NCI-H2107 treated with DMSO at 0.1 percent for 48 hours (cell line): ENCODE measurements around the gene NCK2.

Source experiments
- DNase-seq: peaks from one replicate; lab custom pipeline; 2025; ENCODE audit not compliant: unreplicated experiment; lab: John Stamatoyannopoulos, UW

Gene NCK2

DNA sequence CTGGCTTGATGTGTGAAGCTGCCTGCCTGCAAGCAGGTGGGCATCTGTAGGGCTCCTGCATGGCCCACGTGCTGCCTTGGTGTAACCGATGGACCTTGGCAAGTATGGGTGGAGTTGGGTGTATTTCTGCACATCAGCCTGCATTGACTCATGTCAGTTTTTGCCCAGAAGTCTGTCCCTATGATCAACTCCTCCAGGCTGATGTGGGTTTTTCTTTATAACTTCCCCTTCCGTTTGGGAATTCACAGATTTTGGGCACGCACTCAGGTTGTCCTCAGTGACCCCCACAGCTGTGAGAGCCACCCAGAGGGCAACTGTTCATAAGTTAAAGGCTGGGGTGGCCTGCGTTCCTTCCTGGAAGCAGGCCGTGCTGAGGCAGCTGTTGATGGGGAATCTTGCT is 123.3 kb downstream of the NCK2 start:
- DNase-seq, result no peak

DNA sequence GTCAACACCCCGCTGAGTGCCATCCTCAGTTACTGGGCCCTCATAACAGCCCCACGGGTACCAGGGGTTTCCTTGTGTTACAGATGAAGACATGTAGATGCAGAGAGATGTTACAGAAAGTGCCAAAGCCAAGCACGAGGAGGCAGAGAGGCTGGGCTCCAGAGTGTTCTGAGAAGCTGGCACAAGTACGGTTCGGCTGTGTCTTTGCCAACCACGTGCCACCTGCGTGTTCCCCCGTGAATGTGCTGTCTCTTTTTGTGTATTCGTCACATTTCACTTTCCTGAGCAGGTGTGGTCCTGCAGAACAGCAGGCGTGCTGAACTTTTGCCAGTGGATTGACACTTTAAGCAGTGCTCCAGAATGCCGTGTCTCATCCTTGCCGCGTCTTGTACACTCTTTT is 124.6 kb downstream of the NCK2 start:
- DNase-seq, result no peak

DNA sequence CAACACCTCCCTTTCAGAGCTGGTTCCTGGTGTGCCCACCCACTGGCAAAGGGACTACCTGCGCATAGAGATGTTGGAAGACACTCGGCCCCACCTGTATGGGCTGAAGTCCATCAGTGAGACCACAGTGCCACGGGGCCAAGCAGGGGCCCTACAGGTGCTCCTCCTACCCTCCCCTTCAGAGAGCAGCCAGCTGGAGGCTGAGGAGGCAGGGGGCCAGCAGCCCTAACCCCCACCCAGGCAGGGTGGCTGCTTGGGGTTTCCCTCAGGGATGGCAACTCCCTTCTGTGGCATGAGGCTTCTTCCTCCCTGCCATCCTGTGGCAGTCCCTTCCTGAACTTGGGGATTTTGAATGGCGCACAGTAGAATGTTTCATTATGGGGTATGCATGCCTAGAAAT is 125.3 kb downstream of the NCK2 start:
- no peak for DNase-seq

DNA sequence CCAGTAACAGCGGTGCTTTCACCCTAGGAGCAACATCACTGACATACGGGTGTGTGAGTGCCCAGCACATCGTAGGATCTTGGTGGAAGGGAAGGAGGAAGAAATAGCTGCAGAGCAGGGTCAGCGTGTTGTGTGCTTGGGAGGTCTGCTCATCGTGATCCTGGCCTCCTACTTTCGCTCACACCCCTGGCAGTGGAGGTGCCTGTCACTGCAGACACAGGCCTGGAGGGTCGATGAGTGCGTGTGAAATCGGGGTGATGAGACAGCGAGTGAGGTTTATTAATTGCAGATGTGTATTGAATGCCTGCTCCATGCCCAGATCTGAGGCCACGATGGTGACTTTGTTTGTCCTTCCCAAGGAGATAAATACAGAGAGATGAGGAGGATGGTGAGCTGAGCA is 126.1 kb downstream of the NCK2 start:
- no peak for DNase-seq

DNA sequence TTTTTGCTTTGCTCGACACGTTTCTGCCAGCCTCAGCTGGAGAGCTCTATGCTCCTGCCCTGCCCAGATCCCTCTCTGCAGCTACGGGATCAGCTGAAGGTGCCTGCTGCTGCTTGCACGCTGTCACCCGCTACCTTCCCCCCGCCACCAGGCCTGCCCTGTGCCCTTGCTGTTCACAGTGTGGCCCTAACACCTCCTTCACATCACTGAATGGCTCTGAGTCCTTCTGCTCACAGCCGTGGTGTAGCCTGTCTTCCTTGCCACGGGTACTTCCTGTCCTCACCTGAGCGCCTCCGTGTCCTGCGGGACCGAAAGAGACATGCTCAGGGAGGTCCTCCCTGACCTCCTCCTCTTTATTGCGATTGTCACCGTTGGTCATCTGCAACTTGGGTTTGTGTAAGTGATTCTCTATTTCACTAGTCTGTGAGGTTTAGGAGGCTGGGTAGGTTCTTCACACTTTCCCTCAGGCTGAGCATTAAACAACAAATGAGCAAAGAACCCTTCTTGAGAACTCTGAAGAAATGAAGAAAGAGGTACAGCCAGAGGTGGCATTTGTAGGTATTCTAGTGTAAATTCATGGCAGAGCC is 127.5 kb downstream of the NCK2 start:
- DNase-seq, result no peak

DNA sequence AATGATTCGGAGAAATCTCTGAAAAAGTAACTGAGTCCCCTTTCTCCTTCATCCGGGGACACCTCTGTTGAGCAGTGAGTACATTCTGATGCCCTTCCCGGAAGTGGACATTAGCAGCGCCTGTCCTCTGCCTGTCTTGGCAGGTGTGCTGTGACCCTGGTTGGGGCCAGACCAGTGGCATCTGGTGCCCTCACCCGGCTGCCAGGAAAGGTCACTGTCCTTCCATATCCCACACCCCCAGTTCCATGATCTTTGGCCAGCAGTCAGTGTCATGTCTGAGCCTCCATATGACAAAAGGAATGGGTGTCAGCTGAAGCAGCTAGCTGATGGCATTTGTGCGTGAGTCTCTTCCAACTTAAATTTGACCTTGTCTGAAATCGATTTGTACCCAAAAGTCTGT is 128.1 kb downstream of the NCK2 start:
- no peak for DNase-seq

DNA sequence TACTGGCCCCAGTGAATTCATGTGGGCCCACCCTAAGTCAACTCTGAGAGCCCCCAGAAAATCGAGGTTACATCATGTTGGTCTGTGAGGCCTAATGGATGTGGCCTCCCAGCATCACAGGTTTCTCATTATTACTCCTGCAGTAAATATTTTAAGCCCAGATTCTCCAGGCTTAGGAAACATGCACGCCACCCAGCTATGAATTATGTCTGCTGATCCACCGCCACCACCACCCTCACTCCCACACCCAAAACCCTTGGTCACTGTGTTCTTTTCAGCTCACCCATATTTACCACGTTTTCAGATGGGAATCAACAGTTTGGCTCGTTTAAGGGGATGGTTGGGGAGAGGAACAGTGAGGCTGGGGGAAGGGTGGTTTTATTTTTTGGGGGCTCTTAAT is 128.6 kb downstream of the NCK2 start:
- DNase-seq, result no peak

DNA sequence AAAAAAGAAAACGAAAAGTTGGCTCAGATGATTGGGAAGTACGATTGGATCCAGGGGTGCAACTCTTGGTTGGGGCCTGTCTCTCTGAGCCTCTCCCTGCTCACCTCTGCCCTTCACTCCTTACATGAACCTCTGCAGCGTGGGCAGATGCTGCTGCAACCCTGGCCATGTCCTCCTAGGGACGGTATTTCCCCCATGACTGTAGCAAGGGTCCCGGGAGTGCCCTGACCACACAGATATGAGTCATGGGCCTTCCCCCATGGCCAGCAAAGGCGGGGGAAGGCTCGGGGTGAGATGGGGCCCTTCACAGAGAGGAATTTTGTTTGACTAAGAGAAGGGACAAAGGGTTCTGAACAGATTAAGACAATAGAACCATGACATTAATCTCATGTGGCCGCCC is 129.0 kb downstream of the NCK2 start:
- no peak for DNase-seq

DNA sequence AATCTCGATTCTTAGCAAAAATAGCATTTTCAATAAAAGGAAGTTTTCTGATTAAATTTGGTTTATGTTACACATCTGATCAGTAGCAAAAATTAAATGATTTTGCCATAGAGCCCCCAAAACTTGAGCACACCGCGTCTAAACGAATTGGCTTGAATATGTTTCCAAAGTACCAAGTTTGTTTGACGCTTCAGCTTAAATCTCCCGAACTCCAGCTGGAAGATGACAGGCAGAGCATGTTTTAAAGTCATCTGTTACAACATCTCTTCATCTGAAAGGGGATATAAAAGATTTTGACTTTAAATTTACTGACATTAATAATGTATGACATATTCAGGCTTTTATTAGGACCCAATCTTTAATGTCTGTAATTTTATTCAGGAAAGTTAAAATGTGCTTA is 129.8 kb downstream of the NCK2 start:
- no peak for DNase-seq

DNA sequence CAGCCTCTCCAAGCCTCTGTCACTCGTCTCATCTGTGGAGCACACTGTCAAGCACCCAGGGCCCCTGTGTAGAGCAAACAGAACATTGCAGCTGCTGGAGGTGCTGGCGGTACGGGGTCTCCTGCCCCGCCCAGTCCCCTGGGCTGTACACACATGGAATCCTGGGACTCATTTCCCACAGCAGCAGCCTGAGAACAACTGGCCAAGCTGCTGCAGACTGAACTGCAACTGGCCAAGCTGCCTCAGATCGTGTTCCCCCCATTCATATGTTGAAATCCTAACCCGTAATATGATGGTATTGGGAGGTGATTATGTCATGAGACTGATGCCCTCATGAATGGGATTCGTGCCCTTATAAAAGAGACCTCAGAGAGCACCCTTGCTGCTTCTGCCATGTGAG is 130.5 kb downstream of the NCK2 start:
- peak; percentile 19 for DNase-seq

DNA sequence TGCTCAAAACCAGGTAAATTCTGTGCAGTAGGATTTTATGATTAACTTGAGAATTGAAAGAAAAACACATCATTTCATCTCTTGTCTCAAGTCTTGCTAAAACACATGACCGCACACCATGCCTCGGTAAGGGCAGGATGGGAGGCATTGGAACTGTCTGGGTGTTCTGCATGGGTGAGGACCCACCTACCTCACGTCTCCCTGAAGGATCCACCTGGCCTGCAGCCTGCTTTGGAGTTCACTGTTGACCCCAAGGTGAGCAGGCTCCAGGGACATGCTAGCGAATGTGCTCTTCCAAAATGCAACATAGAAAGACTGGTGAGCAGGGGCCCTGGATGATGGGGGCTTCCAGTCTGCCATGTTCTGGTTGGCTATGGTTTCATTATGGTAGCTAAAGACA is 131.5 kb downstream of the NCK2 start:
- DNase-seq, result no peak

DNA sequence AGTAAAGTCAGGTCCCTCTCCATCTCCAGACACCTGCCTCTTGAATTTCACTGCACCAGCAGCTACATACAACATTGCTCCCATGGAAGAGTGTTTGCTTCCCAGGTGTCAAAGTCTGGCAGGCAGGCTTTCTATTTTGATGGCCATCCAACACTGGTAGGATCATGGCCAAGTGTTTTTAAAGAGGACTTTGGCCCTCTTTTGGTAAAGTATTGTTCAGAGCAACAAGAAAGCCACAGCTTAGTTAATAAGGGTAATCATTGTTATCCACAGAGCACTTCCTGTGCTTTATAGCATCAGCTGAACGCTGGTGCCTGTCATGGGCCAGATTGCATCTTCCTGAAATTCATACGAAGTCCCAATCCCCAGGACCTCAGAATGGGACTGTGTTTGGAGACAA is 133.2 kb downstream of the NCK2 start:
- peak; percentile 24 for DNase-seq

DNA sequence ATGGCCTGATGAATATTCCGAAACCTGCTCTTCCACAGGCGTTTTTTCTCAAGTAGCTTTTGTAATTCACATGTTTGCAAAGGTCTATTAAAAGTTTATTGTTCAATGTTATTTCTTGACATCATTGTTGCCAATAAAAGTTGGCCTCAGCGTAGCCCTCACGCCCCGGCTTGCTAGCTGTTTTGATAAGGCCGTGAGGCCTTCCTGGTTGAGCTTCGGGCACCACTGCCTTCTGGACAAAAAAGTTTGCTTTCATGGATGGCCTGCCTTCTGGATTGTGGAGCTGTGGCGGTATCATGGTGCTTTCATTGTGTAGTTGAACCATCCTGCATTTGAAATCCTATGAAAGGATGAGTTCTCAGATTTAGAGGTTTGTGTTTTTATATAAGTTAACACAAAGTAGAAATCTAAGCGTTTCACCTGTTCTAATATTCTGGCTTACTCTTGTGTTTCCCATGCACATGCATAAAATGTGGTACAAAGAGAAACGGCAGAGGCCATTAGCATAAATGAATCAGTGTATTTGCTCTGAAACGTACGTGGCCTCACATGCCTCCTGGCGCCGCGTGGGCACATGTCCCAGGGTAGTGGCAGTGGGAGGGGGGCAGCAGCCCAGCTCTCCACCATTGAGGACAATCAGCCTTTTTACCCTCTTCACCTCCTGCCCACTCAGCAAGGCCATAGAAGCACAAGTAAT is 134.5 kb downstream of the NCK2 start:
- DNase-seq, result no peak

DNA sequence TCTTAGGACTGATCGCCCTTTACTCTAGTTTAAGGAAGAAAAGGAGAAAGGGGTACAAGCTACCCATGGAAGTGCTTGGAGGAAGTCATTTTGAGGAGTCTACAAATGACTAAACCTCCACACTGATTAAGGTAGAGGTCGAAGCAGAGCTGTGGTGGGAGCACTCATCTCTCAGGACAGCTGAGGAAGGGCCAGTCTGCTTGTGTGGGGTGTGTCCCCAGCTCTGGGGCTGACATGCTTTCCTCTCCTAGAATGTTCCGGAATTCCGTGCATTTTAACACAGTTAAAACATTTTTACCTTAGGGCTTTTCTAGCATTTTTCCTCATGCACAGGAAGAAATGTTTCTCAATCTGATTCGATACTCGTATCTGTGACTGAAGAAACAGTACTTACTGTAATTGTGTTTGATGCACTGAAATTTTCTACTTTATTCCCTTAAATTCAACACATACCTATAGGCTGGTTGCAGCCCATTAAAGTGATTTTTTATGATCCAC is 135.1 kb downstream of the NCK2 start:
- DNase-seq, result no peak

DNA sequence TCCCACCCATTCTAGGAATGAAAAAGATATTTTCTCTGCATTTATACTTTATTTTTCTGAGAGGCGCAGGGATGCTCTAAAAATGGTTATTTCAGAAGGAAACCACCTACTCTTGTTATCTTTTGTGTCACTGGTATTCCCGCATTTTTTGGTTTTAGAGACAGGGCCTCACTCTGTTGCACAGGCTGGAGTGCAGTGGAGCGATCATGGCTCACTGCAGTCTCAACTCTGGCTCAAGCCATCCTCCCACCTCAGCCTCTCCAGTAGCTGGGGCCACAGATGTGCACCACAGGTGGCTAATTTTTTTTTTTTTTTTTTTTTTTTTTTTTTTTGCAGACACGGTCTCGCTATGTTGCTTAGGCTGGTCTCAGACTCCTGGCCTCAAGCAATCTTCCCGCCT is 135.9 kb downstream of the NCK2 start:
- DNase-seq, result no peak

DNA sequence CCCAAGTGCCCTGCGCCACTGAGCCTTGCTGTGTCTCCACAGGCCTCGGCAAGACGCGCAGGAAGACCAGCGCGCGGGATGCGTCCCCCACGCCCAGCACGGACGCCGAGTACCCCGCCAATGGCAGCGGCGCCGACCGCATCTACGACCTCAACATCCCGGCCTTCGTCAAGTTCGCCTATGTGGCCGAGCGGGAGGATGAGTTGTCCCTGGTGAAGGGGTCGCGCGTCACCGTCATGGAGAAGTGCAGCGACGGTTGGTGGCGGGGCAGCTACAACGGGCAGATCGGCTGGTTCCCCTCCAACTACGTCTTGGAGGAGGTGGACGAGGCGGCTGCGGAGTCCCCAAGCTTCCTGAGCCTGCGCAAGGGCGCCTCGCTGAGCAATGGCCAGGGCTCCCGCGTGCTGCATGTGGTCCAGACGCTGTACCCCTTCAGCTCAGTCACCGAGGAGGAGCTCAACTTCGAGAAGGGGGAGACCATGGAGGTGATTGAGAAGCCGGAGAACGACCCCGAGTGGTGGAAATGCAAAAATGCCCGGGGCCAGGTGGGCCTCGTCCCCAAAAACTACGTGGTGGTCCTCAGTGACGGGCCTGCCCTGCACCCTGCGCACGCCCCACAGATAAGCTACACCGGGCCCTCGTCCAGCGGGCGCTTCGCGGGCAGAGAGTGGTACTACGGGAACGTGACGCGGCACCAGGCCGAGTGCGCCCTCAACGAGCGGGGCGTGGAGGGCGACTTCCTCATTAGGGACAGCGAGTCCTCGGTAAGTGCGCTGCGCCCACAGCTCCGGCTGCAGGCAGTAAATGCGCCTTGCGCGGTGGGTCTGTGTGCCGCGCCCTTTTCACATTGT is 136.8 kb downstream of the NCK2 start:
- DNase-seq, result no peak

DNA sequence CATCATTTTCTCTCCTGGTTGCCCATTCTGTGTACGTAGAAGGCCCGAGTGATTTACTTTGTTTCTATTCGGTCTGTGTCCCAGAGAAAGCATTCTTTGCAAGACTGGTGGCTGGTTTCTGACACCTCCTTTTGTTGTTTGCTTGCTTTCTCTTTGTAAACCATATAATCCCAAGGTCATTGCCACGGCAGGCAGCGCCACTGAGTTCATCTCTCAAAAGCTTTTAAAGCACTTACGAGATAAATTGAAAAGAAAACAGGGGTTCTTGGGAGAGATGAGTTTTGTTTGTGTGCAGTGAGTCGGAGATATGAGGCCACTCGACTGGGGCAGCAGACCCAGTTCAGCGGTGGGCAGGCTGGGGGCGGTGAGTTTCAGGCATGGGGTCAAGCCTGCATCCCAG is 137.6 kb downstream of the NCK2 start:
- DNase-seq, result peak; percentile 25

DNA sequence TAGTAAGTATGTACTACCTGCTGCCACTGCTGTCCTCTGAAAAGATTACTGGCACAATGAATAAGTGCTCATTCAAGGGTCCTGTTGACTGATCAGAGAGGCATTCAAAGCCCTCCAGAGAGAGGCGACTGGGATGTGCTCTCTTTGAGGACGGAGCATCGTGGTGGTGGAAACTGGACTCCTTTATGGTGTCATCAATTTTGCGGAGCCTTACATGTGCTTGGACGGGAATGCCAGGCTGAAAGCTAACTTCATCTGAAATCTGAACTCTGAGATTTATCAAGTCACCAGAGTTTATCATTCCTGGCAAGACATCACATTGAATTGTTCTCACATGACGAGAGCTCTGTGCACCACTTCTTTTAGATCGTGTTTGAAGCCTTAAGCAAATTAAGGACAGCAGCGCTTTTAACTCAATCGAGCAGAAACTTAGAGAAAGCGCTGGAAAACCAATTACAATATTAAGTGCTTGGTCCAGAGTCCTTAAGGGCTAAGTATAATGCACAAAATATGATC is 138.3 kb downstream of the NCK2 start:
- no peak for DNase-seq

DNA sequence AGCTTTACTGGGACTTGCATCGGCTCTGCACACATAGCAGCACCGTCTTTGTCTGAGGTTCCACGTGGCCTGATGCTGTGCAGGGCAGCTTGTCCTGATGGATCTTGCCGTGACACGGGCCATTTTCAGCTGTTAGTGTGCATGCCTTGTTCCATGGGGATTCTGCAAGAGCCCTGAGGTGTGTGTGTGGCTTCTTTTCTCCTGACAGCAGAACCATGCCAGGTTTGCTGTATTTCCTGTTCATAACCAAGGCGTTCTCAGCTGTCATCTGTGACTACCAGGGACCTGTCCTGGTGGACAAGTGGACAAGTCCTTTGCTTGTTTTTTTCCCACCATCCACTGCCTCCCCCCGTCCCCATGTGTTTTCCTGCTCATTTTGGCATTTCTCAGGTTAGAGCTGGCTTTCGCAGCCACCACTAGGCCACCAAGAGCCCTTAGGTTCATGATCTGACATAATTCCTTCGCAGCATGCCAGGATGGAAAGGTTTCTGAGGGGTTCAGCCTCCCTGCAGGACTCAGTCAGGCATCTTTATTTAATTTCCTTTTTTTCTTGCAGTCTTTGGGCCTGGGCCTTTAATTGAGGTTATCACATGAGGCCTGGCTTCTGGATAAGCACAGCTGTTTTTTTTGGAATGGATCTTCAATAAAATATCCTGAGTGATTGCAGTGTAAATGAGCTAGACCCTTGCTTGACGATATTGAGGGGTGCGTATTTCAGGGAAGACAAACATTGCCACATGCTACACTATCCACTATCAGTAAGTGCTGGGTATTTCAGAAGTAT is 139.4 kb downstream of the NCK2 start:
- DNase-seq, result no peak

DNA sequence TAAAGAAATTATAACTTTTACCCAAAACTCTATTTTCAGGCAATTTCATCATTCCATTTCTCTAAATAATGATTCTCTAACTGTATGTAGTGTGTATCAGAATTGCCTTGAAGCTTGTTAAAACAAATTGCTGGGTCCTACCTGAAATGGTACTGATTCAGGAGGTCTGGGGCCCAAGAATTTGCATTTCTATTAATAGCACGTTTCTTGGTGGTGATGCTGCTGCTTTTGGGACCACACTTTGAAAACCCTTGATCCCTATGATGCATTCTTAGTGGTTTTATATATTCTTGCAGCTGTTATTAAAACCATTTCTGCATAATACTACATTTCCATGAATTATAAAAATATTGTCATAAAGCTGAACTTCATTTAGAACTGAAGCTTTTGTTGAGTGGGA is 140.7 kb downstream of the NCK2 start:
- DNase-seq, result no peak

DNA sequence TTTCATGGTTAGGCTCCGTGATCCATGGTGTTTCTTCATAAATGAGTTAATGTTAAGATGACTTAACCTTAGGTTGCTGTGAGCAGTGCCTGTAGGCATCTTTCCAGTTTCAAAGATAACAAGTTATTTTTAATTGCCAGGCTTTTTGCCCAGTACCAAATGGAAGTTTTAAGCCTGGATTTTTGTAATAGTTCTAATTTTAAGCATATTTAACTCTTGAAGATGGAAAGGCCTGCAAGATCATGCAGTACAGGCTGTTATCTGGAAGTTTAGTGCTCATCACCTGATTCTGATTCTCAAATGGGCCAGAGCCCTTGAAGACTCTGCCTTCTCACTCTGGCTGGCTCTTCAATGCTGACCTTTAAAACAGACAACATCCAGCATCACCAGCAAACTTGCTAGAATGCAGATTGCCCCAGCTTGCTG is 141.3 kb downstream of the NCK2 start:
- DNase-seq, result no peak
